ENCODE measurements around the gene BICRA.

GRCh38 chr19:47646924-47647323 is 38.0 kb downstream of the BICRA start:
- TF ChIP-seq CTCF (IDR thresholded peaks at IDR 0.05; ENCODE audit: borderline replicate concordance, extremely low read depth, low read length, poor library complexity, severe bottlenecking) (no peak), EZH2 (IDR thresholded peaks at IDR 0.05; ENCODE audit: borderline replicate concordance, low read depth, low read length, severe bottlenecking) (no peak)

All from DND-41 (cell line).